Muscle of leg (tissue), 11 donors: ENCODE results near the gene CYLD. TPM values are rescaled to one million over a fixed set of nuclear protein-coding genes. Genes with fewer than 3 reads are reported as not detected.
A peak's percentile ranks its signal among the peaks of the same experiment; 100 is the strongest.

Experiments used
- DNase-seq: peaks from one replicate; pipeline ENCODE4 v3.0.0; 2013
- H3K27ac ChIP-seq: one replicate; pipeline ENCODE4 v1.5.1; 2013; ENCODE audit warnings: mild to moderate bottlenecking, low read length, control low read depth
- H3K27me3 ChIP-seq: one replicate; pipeline ENCODE4 v1.6.1; 2013; ENCODE audit warnings: low read length; ENCODE audit not compliant: control insufficient read depth, insufficient read depth
- H3K36me3 ChIP-seq: one replicate; pipeline ENCODE4 v1.6.1; 2013; ENCODE audit warnings: low read length; ENCODE audit not compliant: control insufficient read depth, insufficient read depth
- H3K4me1 ChIP-seq: one replicate; pipeline ENCODE4 v1.6.1; 2013; ENCODE audit warnings: low read length; ENCODE audit not compliant: control insufficient read depth, insufficient read depth
- H3K4me3 ChIP-seq: one replicate; pipeline ENCODE4 v1.5.1; 2013; ENCODE audit warnings: low read length, control low read depth
- H3K9me3 ChIP-seq: replicated peaks from 2 replicates; pipeline ENCODE4 v1.6.1; 2013; ENCODE audit warnings: low read depth, low read length; ENCODE audit not compliant: control insufficient read depth
- WGBS: methylation state at CpG from one replicate; pipeline ENCODE4 v1.1.5; 2013; ENCODE audit warnings: missing lambda C conversion rate; ENCODE audit not compliant: insufficient coverage; 5-methylcytosine and 5-hydroxymethylcytosine counted together
- polyA plus RNA-seq, 8 donors: library from polyadenylated mRNA; unstranded; fragments of 120-200 nt; gene quantifications; one replicate each; pipeline versions ENCODE4 v1.2.1 to v1.2.3, GENCODE V29; 2013; ENCODE audit warnings: inconsistent platforms in 1 of 8, low replicate concordance in 1 of 8; ENCODE audit not compliant: insufficient read length in 8 of 8, insufficient read depth in 1 of 8
- total RNA-seq: library from RNA; stranded (reverse); fragments of 120-200 nt; gene quantifications from one replicate; pipeline ENCODE4 v1.2.4, GENCODE V29; 2013

Gene CYLD
- total and polyA plus RNA-seq, 9 donors: 18.1 to 29.1 (median 26.1) TPM

DNA sequence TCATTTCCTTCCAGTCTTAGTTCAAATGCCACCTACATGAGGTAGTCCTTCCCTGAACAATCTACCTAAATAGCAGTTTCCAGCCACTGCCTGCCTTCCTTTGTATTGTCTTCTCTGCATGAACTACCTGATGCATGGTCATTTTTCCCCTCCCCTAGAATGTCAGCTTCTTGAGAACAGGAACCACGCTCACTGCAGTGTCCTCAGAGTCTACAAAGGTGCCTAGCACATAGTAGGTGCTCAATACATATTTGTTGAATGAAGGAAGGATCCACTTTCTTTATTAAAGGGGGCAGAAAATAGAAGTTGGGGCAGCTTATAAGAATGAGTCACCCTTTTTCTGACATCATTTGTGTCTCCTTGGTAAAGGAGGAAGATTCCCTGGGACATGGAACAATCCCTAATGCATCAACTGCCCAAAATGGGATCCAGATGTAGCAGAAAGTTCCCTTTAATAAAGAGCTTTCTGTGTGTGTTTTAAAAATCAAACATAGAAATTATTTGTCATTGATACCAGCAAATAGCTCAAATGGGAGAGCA is 4.4 kb upstream of the CYLD start:
- Histone ChIP-seq H3K36me3 (no peaks in the 10 kb centered on the region), H3K27ac (no peak overlapping the region), H3K4me3 (no peak overlapping the region), H3K4me1 (peaks cover 13% of the 10 kb centered on the region), H3K27me3 (no peaks in the 10 kb centered on the region), H3K9me3 (no peaks in the 10 kb centered on the region)
- DNase-seq: no peak
- WGBS: 60% methylated on average over 1 of the region's 1 CpG

DNA sequence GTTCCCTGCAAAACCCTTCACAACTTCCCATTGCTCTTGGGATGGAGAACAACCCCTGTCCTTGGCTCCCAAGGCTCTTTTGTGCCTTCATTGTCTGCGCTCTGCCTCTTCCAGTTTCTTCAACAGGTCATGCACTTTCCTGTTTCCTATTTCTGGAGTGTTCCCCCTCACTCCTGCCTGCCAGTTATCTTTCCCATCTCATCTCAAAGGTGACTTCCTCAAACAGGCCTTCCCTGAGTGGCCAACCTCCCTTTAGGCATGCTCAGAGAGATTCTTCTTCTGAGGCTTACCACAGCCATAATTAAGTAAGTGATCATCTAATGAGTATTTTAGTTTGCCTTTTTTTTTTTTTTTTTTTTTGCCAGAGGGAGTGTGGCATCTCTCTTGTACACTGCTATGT is 2.9 kb upstream of the CYLD start:
- no peaks in the 10 kb centered on the region for H3K9me3 ChIP-seq
- WGBS: 50% methylated on average over 1 of the region's 1 CpG

DNA sequence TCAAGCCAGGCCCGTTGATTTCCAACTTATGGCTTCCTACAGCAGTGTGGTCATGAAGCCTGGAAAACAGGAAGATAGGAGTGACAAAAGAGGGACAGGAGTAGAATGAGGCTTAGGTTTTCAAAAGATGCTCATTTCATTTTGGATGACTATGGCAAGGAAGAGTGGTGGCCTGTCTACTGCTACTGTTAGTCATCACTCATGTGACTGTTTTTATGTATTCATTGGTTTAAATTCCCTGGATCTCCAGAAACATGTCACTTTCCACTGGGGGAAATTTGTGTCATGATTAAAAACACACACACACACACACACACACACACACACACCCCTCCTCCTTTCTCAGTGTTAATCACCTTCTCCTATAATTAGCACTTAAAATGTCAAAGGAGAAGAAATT is 1.1 kb upstream of the CYLD start:
- DNase-seq: no peak
- Histone ChIP-seq H3K4me3 (no peak overlapping the region), H3K9me3 (no peaks in the 10 kb centered on the region), H3K27me3 (no peaks in the 10 kb centered on the region), H3K27ac (no peak overlapping the region), H3K36me3 (no peaks in the 10 kb centered on the region), H3K4me1 (peaks cover 13% of the 10 kb centered on the region)
- 78% methylated on average over 1 of the region's 1 CpG for WGBS

More for the DNA sequence above, 2.9 kb upstream of the CYLD start:
- H3K27ac ChIP-seq: no peak overlapping the region
- no peaks in the 10 kb centered on the region for H3K36me3 ChIP-seq
- no peaks in the 10 kb centered on the region for H3K27me3 ChIP-seq
- no peak overlapping the region for H3K4me3 ChIP-seq
- DNase-seq: no peak
- peaks cover 13% of the 10 kb centered on the region for H3K4me1 ChIP-seq

DNA sequence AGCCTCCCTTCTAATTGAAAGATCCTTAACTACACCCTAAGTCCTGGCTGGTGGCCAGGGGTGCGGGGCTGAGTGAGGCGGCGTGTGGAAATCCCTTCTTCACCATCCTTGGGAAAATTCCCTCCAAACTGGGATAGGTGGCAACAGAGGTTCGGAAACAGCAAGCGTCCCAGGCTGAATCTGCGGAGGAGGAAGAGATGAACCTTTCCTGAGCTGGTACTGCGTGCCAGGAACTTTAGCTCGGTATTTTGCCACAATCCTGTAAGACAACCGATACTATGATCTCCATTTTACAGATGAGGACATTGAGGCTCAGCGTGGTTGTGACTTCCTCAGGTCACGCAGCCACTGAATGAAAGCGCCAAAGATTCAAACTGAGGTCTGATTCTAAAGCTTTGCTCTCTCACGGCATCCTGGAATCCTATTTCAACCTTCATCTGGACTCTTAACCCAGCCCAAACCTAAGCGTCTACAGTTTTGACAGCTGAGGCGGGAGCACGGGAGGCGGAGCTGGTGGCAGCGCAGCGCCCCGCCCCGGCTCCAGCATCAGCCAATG is 583 bp upstream of the CYLD start:
- H3K27me3 ChIP-seq: no peaks in the 10 kb centered on the region
- H3K36me3 ChIP-seq: no peaks in the 10 kb centered on the region
- H3K9me3 ChIP-seq: no peaks in the 10 kb centered on the region
- H3K4me1 ChIP-seq: peaks cover 13% of the 10 kb centered on the region
- peak overlapping the region; percentile 88 for H3K27ac ChIP-seq
- WGBS: 3% methylated on average over 17 of the region's 21 CpGs
- peak overlapping the region; percentile 37 for H3K4me3 ChIP-seq
- DNase-seq: no peak

DNA sequence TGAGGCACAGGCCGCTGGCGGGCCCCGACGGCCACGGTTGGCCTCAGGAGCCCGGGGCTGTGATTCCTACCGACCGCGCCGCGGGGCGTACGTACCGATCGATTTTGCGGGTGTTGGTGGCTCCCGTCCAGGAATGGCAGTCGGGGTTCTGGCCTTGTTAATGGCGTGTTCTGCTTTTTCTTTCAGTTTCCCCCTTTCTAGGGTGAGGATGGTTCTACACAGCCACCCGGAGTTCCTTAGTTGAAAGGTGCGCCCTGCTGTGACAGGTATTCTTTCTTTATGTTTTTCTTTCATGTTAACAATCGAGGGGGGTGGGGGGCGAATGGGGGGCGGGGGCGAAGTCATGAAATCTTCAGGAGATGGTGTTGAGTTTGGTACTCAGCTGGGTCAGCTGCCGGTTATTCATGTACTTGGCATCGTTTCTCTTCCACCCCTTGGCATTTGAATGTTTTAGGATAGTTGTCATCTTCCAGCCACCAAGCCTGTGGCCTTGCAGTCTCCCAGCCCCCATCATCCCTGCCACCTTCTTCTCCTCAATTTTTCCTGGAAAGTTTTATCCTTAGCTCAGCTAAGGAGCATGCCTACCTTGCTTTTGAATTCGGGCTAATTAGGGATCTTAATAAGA is 802 bp downstream of the CYLD start:
- H3K4me1 ChIP-seq: peaks cover 11% of the 10 kb centered on the region

DNA sequence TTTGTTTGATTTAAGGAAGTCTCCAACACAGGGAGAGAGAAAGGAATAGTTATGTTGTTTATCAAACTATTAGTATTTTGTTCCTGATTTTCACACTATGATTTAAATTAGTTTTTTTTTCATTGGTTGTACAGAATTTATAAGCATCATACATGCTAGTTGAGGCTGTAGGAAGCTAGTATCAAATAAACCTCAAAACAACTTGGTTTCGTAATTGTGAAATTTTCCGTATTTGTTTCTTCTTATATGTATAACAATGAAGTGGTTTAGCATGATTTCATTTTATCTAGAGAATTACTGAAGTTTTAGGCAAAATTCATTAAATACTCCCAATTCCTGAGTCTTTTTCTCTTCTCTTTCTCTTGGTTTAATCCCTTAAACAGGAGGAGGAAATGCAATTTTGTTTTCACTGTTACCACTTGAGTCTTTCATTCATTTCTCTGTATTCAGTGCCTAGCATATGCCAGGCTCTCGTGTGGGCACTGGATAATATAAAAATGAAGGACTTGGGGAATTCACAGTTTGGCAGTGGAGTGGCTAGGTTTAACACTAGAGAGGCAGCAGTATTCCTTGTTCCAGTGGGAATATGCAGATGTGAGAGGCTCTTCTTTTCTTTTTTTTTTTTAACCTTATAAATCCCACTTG is 1.8 kb downstream of the CYLD start:
- no CpG with 5 or more reads among the region's 3 CpGs for WGBS
- H3K9me3 ChIP-seq: no peaks in the 10 kb centered on the region
- no peak for DNase-seq
- peaks cover 11% of the 10 kb centered on the region for H3K4me1 ChIP-seq
- no peaks in the 10 kb centered on the region for H3K27me3 ChIP-seq
- no peak overlapping the region for H3K27ac ChIP-seq
- H3K4me3 ChIP-seq: no peak overlapping the region
- H3K36me3 ChIP-seq: no peaks in the 10 kb centered on the region

More for the DNA sequence above, 802 bp downstream of the CYLD start:
- peak overlapping the region; percentile 55 for H3K27ac ChIP-seq
- no peaks in the 10 kb centered on the region for H3K9me3 ChIP-seq
- peak overlapping the region; percentile 82 for H3K4me3 ChIP-seq
- peak; percentile 36 for DNase-seq
- WGBS: 0% methylated on average over 12 of the region's 28 CpGs
- no peaks in the 10 kb centered on the region for H3K27me3 ChIP-seq
- H3K36me3 ChIP-seq: no peaks in the 10 kb centered on the region

DNA sequence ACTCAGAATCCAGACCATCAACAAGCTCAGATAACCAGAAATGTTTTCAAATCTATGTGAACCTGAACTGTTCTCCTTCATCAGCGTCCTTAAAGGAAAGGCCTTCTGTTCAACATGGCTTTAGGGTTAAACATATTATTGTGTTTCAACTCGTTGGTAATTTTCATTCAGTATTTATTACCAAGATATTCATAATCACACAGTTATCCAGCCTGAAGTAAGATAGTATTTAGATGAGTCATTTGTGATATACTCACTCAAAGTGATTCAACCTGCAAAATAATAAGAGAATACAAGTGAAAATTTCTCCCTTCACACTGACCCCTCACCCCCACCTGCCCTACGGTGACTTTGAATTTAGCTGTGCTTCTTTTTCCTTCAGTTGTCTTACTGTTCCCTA is 3.0 kb downstream of the CYLD start:
- Histone ChIP-seq H3K27ac (no peak overlapping the region), H3K4me1 (peaks cover 11% of the 10 kb centered on the region), H3K4me3 (no peak overlapping the region), H3K9me3 (no peaks in the 10 kb centered on the region), H3K36me3 (peaks cover 4% of the 10 kb centered on the region), H3K27me3 (no peaks in the 10 kb centered on the region)
- no peak for DNase-seq
- WGBS: no CpG with 5 or more reads among the region's 3 CpGs

DNA sequence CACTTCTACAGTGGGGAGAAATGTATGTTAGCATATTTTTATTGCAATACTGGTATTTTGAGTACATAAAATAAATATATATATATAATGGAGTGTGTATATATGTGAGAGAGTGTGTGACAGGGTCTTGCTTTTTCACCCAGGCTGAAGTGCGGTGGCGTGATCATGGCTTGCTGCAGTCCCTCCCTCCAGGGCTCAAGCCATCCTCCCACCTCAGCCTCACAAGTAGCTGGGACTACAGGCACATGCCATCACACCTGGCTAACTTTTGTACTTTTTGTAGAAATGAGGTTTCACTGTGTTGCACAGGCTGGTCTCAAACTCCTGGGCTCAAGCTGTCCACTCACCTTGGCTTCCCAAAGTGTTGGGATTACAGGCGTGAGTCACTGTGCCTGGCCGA is 4.1 kb downstream of the CYLD start:
- no CpG with 5 or more reads among the region's 4 CpGs for WGBS
- no peak overlapping the region for H3K4me3 ChIP-seq

DNA sequence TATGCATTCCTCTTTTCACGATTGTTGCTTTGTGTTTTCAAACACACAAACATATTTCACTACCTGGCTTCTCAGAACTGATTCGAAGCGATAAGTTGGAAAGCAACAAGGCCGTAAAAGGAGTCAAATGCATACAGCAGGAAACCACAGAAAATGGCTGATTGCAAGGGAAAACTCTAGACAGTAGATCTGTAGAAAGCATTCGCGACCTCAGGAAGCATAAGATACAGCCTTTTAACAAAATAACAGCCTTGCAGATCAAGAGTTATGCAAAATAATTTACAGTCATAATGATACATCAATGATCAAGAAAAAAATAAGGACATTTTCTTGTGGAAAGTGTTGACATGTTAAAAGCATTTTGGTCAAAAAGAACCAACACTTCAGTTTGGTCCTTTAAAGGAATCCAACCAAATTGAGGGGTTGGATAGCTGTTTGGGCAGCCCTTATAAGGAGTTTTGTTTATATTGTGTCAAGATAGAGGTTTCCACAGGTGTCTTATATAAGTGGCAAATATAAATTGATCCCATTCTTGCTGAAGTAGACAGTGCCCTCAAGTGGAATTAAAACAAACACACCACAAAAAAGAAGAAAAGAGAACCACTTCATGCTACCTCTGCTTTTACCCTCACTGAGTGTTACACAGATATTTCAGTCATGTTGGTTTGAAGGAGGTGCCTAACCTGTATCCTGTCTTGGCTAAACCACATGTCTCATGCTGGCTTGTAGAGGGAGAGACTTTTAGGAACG is 5.5 kb downstream of the CYLD start:
- H3K4me1 ChIP-seq: peaks cover 6% of the 10 kb centered on the region

More for the DNA sequence above, 4.1 kb downstream of the CYLD start:
- no peaks in the 10 kb centered on the region for H3K9me3 ChIP-seq
- H3K27me3 ChIP-seq: no peaks in the 10 kb centered on the region
- H3K27ac ChIP-seq: no peak overlapping the region
- no peak for DNase-seq
- peaks cover 5% of the 10 kb centered on the region for H3K36me3 ChIP-seq
- peaks cover 11% of the 10 kb centered on the region for H3K4me1 ChIP-seq

DNA sequence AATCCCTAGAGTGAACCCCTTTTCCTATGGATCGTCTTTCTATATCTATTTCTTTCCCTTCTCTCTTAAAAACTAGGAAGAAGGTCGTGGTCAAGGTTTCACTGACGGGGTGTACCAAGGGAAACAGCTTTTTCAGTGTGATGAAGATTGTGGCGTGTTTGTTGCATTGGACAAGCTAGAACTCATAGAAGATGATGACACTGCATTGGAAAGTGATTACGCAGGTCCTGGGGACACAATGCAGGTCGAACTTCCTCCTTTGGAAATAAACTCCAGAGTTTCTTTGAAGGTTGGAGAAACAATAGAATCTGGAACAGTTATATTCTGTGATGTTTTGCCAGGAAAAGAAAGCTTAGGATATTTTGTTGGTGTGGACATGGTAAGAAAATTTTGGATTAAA is 9.6 kb downstream of the CYLD start:
- DNase-seq: no peak
- H3K27ac ChIP-seq: no peak overlapping the region
- H3K36me3 ChIP-seq: peaks cover 21% of the 10 kb centered on the region
- no peaks in the 10 kb centered on the region for H3K9me3 ChIP-seq
- H3K4me3 ChIP-seq: no peak overlapping the region
- WGBS: 65% methylated on average over 5 of the region's 6 CpGs
- no peaks in the 10 kb centered on the region for H3K27me3 ChIP-seq
- H3K4me1 ChIP-seq: no peaks in the 10 kb centered on the region

More for the DNA sequence above, 5.5 kb downstream of the CYLD start:
- 82% methylated on average over 2 of the region's 7 CpGs for WGBS
- no peak for DNase-seq
- Histone ChIP-seq H3K36me3 (peaks cover 8% of the 10 kb centered on the region), H3K9me3 (no peaks in the 10 kb centered on the region), H3K27ac (no peak overlapping the region), H3K27me3 (no peaks in the 10 kb centered on the region), H3K4me3 (no peak overlapping the region)
